HL-60 (cell line): ENCODE data around the gene AFAP1.

Experiments
- CTCF ChIP-seq: IDR thresholded peaks from one replicate; pipeline ENCODE4 v1.5.1; 2011; ENCODE audit warnings: low read length, control low read depth, inconsistent platforms; ENCODE audit not compliant: insufficient read depth
- GABPA ChIP-seq: IDR thresholded peaks from 2 replicates; pipeline ENCODE4 v1.6.1; 2012; ENCODE audit warnings: low read depth
- POLR2AphosphoS5 ChIP-seq: IDR thresholded peaks from 2 replicates; pipeline ENCODE4 v1.6.1; 2012; ENCODE audit warnings: low read depth
- REST ChIP-seq: IDR thresholded peaks from 2 replicates; pipeline ENCODE4 v1.6.1; 2012; ENCODE audit warnings: low read depth; ENCODE audit not compliant: insufficient replicate concordance
- SPI1 ChIP-seq: IDR thresholded peaks from 2 replicates; pipeline ENCODE4 v1.6.1; 2012; ENCODE audit warnings: low read depth, mild to moderate bottlenecking, borderline replicate concordance

GRCh38 chr4:7717161-7717560, 222.5 kb downstream of the AFAP1 start:
- TF ChIP-seq CTCF (no peak), POLR2AphosphoS5 (no peak), SPI1 (no peak), GABPA (no peak), REST (no peak)
